HK-2 (cell line): ENCODE data around the gene TECPR2.

Source experiments
- DNase-seq: peaks from one replicate; pipeline ENCODE4 v3.0.0-alpha.2; 2018; ENCODE audit not compliant: unreplicated experiment

Gene TECPR2

GRCh38 chr14:102496958-102497744 lies 134.4 kb downstream of the TECPR2 start:
- DNase-seq = no peak

GRCh38 chr14:102497998-102498677 lies 135.4 kb downstream of the TECPR2 start:
- DNase-seq = no peak

- no peak for DNase-seq
Measured at GRCh38 chr14:102498678-102499265, 136.0 kb downstream of the TECPR2 start.

- no peak for DNase-seq
Measured at GRCh38 chr14:102499401-102500157, 136.8 kb downstream of the TECPR2 start.

GRCh38 chr14:102500158-102500662 lies 137.5 kb downstream of the TECPR2 start:
- no peak for DNase-seq

- no peak for DNase-seq
Measured at GRCh38 chr14:102500713-102501112, 138.0 kb downstream of the TECPR2 start.

GRCh38 chr14:102501751-102502315 lies 139.1 kb downstream of the TECPR2 start:
- DNase-seq = no peak

GRCh38 chr14:102502571-102502970 lies 139.8 kb downstream of the TECPR2 start:
- no peak for DNase-seq

- no peak for DNase-seq
Measured at GRCh38 chr14:102503641-102504327, 141.0 kb downstream of the TECPR2 start.

GRCh38 chr14:102504328-102504999 lies 141.7 kb downstream of the TECPR2 start:
- DNase-seq = no peak

- no peak for DNase-seq
Measured at GRCh38 chr14:102505000-102505619, 142.4 kb downstream of the TECPR2 start.

GRCh38 chr14:102505775-102506625 lies 143.3 kb downstream of the TECPR2 start:
- no peak for DNase-seq

GRCh38 chr14:102506626-102506925 lies 143.8 kb downstream of the TECPR2 start:
- no peak for DNase-seq

- no peak for DNase-seq
Measured at GRCh38 chr14:102507081-102507856, 144.5 kb downstream of the TECPR2 start.

- no peak for DNase-seq
Measured at GRCh38 chr14:102507857-102508312, 145.1 kb downstream of the TECPR2 start.

GRCh38 chr14:102508410-102508773 lies 145.7 kb downstream of the TECPR2 start:
- no peak for DNase-seq

- DNase-seq = peak; percentile 44
Measured at GRCh38 chr14:102508774-102509745, 146.3 kb downstream of the TECPR2 start.
